Measurements from ENCODE around the gene PDSS2. TPM values are rescaled to one million over a fixed set of nuclear protein-coding genes. Genes with fewer than 3 reads are reported as not detected.

Gene PDSS2
- total RNA-seq, 6 experiments from 2014 or later, result 13.3 to 16.9 (median 14.6) TPM

- no peak for TF ChIP-seq CTCF (IDR thresholded peaks at IDR 0.05)
These were observed 331.2 kb downstream of the PDSS2 start for GRCh38 chr6:107128175-107128574.

GRCh38 chr6:107125771-107126170 lies 333.6 kb downstream of the PDSS2 start:
- TF ChIP-seq CTCF (IDR thresholded peaks at IDR 0.05), result no peak
- Mint-ChIP-seq H3K4me3 (no peak overlapping the region), H3K27me3 (ENCODE audit: insufficient read depth) (peaks cover 3% of the 10 kb centered on the region), H3K9me3 (no peaks in the 10 kb centered on the region), H3K36me3 (ENCODE audit: low read depth) (no peaks in the 10 kb centered on the region), H3K4me1 (ENCODE audit: low read depth) (peaks cover 21% of the 10 kb centered on the region), H3K27ac (no peak overlapping the region)
- no peak for DNase-seq

More at GRCh38 chr6:107128175-107128574, 331.2 kb downstream of the PDSS2 start:
- H3K9me3 Mint-ChIP-seq, result no peaks in the 10 kb centered on the region
- H3K27me3 Mint-ChIP-seq (ENCODE audit: insufficient read depth), result no peaks in the 10 kb centered on the region; the same call in 1 of the 2 replicates
- no peak for DNase-seq
- no peak overlapping the region for H3K27ac Mint-ChIP-seq
- H3K4me3 Mint-ChIP-seq, result no peak overlapping the region
- no peaks in the 10 kb centered on the region for H3K36me3 Mint-ChIP-seq (ENCODE audit: low read depth)
- peaks cover 21% of the 10 kb centered on the region for H3K4me1 Mint-ChIP-seq (ENCODE audit: low read depth)

GRCh38 chr6:107124934-107125348 lies 334.4 kb downstream of the PDSS2 start:
- DNase-seq, result no peak
- Mint-ChIP-seq H3K27ac (no peak overlapping the region), H3K4me3 (no peak overlapping the region), H3K9me3 (no peaks in the 10 kb centered on the region), H3K4me1 (ENCODE audit: low read depth) (peaks cover 21% of the 10 kb centered on the region), H3K27me3 (ENCODE audit: insufficient read depth) (peaks cover 3% of the 10 kb centered on the region), H3K36me3 (ENCODE audit: low read depth) (no peaks in the 10 kb centered on the region)
- no peak for TF ChIP-seq CTCF (IDR thresholded peaks at IDR 0.05)

GRCh38 chr6:107123501-107123900 lies 335.9 kb downstream of the PDSS2 start:
- no peaks in the 10 kb centered on the region for H3K9me3 Mint-ChIP-seq
- peaks cover 3% of the 10 kb centered on the region for H3K27me3 Mint-ChIP-seq (ENCODE audit: insufficient read depth)
- no peak overlapping the region for H3K27ac Mint-ChIP-seq
- H3K36me3 Mint-ChIP-seq (ENCODE audit: low read depth), result no peaks in the 10 kb centered on the region
- H3K4me3 Mint-ChIP-seq, result no peak overlapping the region
- peaks cover 11% of the 10 kb centered on the region for H3K4me1 Mint-ChIP-seq (ENCODE audit: low read depth)
- no peak for DNase-seq
- no peak for TF ChIP-seq CTCF (IDR thresholded peaks at IDR 0.05)

GRCh38 chr6:107122748-107123147 lies 336.6 kb downstream of the PDSS2 start:
- TF ChIP-seq CTCF (IDR thresholded peaks at IDR 0.05), result no peak
- no peaks in the 10 kb centered on the region for H3K36me3 Mint-ChIP-seq (ENCODE audit: low read depth)
- DNase-seq, result no peak

More at GRCh38 chr6:107122748-107123147, 336.6 kb downstream of the PDSS2 start:
- Mint-ChIP-seq H3K4me3 (no peak overlapping the region), H3K27ac (no peak overlapping the region), H3K9me3 (no peaks in the 10 kb centered on the region), H3K27me3 (ENCODE audit: insufficient read depth) (peaks cover 3% of the 10 kb centered on the region), H3K4me1 (ENCODE audit: low read depth) (peaks cover 3% of the 10 kb centered on the region)

All from HFFc6 (cell line).